Measurements from ENCODE around the gene ZNF132.
A peak's percentile ranks its signal among the peaks of the same experiment; 100 is the strongest.
"Not testable (repeated sequence)": the region's sequence is repeated elsewhere in the genome, so short reads cannot be mapped to it uniquely, and the experiment has no call there.

ZNF132 gene

DNA sequence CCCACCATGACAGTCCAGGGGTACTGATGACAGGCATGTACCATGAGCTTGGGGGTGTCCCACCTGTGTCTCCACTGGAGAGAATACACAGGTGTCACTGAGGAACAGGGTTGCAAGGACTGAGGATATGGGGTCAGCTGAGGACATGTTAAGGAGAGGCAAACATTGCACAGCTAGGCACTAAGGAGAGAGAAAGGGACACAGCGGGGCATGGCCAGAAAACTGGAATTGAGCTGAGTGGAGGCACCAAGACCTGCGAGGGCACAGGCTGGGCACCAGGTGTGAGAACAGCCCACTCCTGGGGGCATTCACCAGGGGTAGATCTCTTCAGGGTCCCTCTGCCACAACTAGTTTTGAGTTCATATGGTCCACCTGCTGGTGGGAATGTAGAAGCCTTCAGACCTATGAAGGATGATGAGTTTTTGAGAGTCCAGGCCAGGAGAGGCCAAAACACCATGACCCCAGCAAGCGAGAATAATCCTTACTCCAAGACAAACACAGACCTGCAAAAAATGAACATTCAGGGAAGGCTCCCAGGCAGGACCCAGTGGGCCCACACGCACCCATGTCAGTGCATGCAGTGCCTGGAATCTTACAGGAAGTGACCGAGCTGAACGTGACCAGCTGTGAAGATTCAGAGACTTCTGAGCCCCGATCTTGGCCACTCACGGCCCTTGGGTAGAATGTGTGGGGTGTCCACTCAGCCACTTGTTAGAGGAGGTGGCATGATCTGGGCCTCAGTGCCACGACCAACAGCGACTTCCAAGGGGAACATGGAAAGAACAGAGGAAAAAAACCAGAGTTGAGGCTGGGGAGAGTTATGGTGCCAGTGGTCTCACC is 32.9 kb downstream of the ZNF132 start:
- no peak for DNase-seq

- DNase-seq = not testable (repeated sequence)
Observed at GRCh38 chr19:58403920-58404478, 36.0 kb downstream of the ZNF132 start.

DNA sequence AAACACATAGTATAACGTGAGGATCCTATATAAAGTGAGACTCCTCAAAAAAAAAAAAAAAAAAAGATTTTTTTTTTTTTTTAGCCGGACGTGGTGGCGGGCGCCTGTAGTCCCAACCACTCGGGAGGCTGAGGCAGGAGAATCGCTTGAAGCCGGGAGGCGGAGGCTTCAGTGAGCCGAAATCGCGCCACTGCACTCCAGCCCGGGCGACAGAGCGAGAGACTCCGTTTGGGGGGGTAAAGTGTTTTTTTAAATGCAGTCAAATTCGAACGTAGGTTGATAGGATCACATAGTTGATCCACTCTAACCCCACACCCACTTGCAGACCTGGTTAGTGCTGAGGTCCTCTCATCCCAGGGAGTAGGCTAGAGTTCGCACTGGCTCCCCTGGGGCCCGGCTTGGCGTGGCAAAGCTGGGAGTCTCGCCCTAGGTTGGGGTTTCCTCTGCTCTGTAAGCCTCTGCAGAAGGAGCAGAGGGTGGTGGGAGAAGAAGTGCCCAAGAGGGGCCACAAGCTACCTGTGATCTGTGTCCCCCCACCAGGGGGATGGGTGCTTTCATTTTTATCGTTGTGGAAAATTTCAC is 38.0 kb downstream of the ZNF132 start:
- no peak for DNase-seq

GRCh38 chr19:58400916-58401839 is 38.8 kb downstream of the ZNF132 start:
- DNase-seq = peak; percentile 98 to 100

DNA sequence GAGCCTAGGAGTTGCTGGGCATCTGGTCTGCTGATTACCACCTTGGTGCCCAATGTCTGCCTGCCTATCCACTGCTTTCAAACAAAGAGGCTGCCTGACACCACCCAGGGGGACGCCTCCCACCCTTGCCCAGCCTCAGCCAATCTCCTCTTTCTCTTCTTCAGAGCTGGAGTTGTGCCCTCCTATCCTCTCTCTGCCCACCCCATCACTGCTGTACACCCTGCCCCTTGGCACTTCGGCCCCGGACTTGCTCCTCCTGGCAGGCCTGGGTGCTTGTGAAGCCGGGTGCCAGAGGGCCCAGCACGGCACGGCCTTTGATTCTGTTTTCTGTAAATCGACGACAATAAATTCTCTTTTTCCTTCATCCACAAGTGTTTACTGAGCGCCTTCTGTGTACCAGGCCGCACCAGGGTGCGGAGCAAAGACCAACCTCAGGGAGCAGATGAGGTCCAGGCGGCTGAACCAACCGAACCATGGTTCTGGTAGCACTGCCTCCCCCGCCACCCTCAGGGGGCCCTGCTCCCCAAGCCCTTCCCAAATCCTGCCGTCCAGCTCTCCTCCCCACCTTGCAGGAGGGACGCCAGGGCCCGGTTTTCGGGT is 39.5 kb downstream of the ZNF132 start:
- DNase-seq = no peak

GRCh38 chr19:58399903-58400302 is 40.0 kb downstream of the ZNF132 start:
- no peak for DNase-seq

- no peak for DNase-seq
Observed at GRCh38 chr19:58398545-58398944, 41.4 kb downstream of the ZNF132 start.

DNA sequence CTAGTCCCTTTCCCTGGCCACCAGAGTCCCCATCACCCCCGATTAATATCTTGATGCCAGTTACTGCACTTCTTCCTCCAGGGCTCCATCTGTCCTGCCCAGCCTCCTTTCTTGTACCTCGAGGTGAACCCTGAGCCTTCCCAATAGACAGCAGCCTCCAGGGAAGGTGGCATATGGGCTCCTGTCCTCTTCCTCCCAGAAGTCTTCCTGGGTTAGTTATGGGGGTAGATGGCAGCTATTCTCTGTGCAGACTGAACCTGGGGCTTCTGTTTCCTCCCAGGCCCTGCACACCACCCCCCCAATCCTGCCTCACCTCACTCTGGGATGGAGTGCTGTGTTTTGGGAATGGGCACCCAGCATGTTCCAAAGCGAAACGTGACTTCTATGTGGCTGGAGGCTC is 41.9 kb downstream of the ZNF132 start:
- no peak for DNase-seq

DNA sequence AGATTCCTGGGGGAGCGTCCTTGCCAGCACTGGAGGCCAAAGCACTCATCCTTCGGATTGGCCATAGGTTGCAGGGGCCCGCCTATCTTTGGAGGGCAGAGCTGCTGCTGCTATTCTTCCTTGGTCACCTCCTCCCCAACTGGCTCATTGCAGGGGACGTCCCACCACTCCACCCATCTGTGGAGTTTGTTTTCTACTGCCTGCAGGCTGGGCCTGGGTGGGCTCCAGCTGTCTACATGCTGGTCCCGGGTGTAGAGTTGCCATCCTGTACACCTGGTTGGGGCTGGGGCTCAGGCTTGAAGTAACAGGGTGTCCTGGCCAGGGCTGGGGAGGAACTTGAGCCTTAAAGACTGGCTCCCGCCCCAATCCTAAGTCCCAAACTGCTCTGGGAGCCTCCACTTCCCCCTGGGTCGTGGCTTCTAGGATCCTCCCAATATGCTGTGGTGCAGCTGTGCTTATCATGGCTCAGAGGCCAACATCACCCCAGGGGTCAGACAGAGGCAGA is 42.4 kb downstream of the ZNF132 start:
- no peak for DNase-seq

DNA sequence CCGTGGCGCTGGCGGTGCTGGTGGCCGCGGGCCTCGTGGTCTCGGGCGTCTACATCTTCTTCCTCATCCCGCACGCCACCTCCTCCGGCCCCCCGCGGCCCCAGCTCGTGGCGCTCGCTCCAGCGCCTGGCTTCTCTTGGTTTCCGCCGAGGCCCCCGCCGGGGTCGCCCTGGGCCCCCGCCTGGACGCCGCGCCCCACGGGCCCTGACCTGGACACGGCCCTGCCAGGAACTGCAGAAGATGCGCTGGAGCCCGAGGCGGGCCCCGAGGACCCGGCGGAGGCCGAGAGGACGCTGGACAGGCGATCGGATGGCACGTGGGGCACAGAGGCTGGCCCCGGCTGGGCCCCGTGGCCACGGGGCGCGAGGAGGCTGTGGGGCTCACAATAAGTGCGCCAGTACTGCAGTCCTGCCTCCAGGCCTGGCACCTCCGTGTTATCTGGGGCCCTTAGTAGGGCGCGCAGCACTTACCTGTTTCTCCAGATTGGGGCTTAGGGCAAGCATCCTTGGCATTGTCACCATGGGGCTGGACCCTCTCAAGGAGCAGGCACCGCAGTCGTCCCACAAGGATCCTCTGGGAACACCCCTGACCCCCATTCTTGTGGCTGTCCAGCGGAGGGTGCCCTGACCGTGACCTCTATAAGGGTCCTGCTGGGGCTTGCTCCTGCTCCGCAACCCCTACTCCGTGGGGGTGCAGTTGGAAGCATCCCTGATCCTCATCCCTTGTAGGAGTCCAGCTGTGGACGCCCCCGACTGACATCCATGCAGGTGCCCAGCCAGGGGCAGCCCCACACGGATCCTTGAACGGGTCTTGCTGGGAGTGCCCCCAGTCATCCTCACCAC is 43.0 kb downstream of the ZNF132 start:
- no peak for DNase-seq

GRCh38 chr19:58395979-58396627 is 43.9 kb downstream of the ZNF132 start:
- no peak for DNase-seq

- DNase-seq = no peak
Observed at GRCh38 chr19:58395220-58395978, 44.6 kb downstream of the ZNF132 start, which contains the start of gene RNF225. Gene RNF225 (plus strand): TSS chr19:58395656. CDS start chr19:58396090, 434 bp downstream.

DNA sequence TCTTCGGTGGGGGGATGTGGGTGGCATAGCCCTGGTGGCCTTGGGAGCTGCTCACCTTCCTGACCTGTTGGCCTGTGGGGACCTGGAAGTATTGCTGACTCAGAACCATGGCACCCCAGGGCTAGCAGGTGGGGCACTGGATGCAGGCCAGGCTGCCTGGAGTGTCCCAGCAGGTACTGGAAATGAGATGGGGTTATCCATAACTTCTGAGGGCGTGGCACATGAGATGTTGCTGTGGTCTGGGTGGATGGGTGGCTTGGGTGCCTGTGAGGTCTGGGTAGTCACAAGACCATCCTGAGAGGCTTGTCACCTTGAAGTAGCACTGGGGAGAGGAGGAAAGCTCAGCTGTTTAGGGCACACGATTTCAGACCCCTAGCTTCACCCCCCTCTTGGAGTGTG is 45.1 kb downstream of the ZNF132 start:
- no peak for DNase-seq

DNA sequence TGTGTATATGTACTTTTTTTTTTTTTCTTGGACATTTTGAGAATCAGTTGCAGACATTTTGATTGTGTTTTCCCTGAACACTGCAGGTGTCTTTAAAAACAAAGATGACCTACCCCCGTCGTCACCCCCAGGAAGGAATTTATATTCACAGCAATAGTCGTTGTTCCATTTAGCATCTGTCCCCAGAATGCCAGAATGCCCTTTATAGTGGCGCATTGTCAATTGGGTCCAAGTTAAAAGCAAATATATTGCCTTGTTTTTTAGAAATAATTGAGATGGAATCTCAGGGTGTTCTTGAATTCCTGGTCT is 46.3 kb downstream of the ZNF132 start:
- no peak for DNase-seq

DNA sequence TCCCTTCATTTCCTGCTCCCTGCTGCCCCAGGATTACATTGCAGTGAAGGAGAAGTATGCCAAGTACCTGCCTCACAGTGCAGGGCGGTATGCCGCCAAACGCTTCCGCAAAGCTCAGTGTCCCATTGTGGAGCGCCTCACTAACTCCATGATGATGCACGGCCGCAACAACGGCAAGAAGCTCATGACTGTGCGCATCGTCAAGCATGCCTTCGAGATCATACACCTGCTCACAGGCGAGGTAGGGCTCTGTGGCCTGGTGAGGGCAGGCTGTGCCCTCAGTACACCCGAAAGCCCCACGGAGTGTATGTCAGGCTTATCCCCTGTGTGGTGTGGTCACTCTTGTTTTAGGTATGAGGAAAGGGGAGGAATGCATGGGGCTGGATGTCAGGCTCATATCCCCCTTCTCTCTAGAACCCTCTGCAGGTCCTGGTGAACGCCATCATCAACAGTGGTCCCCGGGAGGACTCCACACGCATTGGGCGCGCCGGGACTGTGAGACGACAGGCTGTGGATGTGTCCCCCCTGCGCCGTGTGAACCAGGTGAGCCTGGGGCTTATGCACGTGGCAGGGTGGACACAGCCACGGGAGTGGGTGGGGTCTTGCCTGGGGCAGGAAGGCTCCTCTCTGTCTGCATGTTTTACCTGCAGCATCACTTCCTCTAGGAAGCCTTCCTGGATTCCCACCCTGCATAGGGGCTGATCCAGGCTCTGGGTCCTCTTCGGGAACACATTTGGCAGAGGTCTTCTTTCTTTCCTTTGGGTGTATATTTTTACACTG is 46.8 kb downstream of the ZNF132 start:
- DNase-seq = no peak

- DNase-seq = no peak
Observed at GRCh38 chr19:58388175-58388526, 51.8 kb downstream of the ZNF132 start.

DNA sequence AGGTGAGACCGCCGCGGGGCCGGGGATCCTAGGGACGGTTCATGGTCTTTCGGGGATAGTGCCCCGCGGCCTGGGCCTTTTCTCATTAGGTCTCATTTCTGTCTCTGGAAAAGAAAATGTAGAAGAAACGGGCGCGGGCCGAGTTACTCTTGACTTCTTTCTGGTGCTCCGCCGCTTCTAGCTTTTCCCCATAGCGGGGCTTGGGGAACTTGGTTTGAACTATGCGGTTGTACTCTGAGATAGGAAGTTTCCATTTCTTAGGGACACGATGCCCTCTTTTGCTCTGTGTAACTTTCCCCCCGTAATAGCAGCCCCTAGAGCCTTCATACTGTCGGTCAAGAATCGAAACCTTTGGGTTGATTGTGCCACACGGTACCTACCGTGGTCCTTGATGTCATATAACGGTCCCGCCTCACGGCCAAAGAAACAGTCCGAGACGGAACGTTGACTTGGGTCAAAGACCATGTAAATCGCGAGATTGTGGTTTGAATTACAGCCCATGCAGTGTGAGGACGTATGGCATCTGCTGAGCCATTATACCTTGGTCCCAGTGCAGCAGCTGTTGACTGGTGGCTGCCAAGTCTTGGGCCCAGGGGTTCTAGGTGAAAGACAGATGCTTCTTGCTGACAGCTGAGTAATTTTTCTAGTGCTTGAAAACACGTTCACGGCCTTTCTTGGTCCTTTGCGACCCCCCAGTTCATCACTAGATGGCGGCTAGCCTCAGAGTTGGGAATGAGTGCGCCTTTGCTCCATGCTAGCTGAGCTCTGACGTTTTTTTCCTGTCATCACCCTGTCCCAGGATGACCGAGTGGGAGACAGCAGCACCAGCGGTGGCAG is 52.4 kb downstream of the ZNF132 start:
- DNase-seq = no peak

- DNase-seq = peak; percentile 92 to 96
Observed at GRCh38 chr19:58386576-58387337, 53.2 kb downstream of the ZNF132 start, which contains the start of gene RPS5. Gene RPS5 (plus strand): TSS chr19:58387269. CDS start chr19:58388138, 869 bp downstream.

Data from NCI-H187 (cell line).